HG02870 (cell line): ENCODE measurements around the gene CILP2.

Source experiments
- ATAC-seq: cut with Tn5 transposase; IDR thresholded peaks from one replicate; pipeline ENCODE4 v1.9.1; 2021; ENCODE audit warnings: mild to moderate bottlenecking, moderate library complexity; ENCODE audit not compliant: unreplicated experiment

The CILP2 gene

GRCh38 chr19:19538061-19538784 is at the start of gene CILP2:
CILP2 (plus strand) TSS chr19:19538265; CDS start chr19:19538350, 85 bp downstream.
- ATAC-seq: no peak

- ATAC-seq: no peak
These were observed 49.0 kb upstream of the CILP2 start for GRCh38 chr19:19488875-19489690.

GRCh38 chr19:19489804-19490204 is 48.3 kb upstream of the CILP2 start:
- no peak for ATAC-seq

- no peak for ATAC-seq
These were observed 47.7 kb upstream of the CILP2 start for GRCh38 chr19:19490214-19490968.

GRCh38 chr19:19491321-19492025 is 46.6 kb upstream of the CILP2 start:
- no peak for ATAC-seq

- ATAC-seq: no peak
These were observed 45.9 kb upstream of the CILP2 start for GRCh38 chr19:19492026-19492610.

- ATAC-seq: no peak
These were observed 44.1 kb upstream of the CILP2 start for GRCh38 chr19:19493841-19494546.

GRCh38 chr19:19495614-19496603 is 42.2 kb upstream of the CILP2 start:
- no peak for ATAC-seq

GRCh38 chr19:19498255-19498991 is 39.6 kb upstream of the CILP2 start:
- no peak for ATAC-seq

- ATAC-seq: no peak
These were observed 38.6 kb upstream of the CILP2 start for GRCh38 chr19:19499272-19499995.

GRCh38 chr19:19500975-19501644 is 37.0 kb upstream of the CILP2 start:
- ATAC-seq: no peak

GRCh38 chr19:19501798-19502197 is 36.3 kb upstream of the CILP2 start:
- no peak for ATAC-seq

GRCh38 chr19:19502281-19502680 is 35.8 kb upstream of the CILP2 start:
- no peak for ATAC-seq

GRCh38 chr19:19502808-19503602 is 35.1 kb upstream of the CILP2 start:
- ATAC-seq: no peak

GRCh38 chr19:19504754-19505668 is 33.1 kb upstream of the CILP2 start:
- no peak for ATAC-seq
